Measurements from ENCODE around the gene CLINT1.

The CLINT1 gene

GRCh38 chr5:157820593-157821252 is 38.2 kb downstream of the CLINT1 start:
- Histone ChIP-seq H3K36me3 (ENCODE audit: control insufficient read depth in 2 of 2, insufficient read depth in 2 of 2, low read length in 2 of 2) (no peaks in the 10 kb centered on the region), H3K9me3 (ENCODE audit: control insufficient read depth in 2 of 2, low read length in 2 of 2) (no peaks in the 10 kb centered on the region), H3K9ac (ENCODE audit: low read length in 2 of 2) (no peak overlapping the region), H3K27me3 (ENCODE audit: control insufficient read depth in 1 of 2, insufficient read depth in 2 of 2, low read length in 2 of 2) (no peaks in the 10 kb centered on the region), H3K4me1 (ENCODE audit: control insufficient read depth, insufficient read depth, low read length) (peaks cover 14% of the 10 kb centered on the region), H3K27ac (ENCODE audit: low read length) (no peak overlapping the region), H3K4me3 (ENCODE audit: low read length in 2 of 2) (no peak overlapping the region)

- Histone ChIP-seq H3K9me3 (ENCODE audit: control insufficient read depth in 2 of 2, low read length in 2 of 2) (no peaks in the 10 kb centered on the region), H3K27me3 (ENCODE audit: control insufficient read depth in 1 of 2, insufficient read depth in 2 of 2, low read length in 2 of 2) (no peaks in the 10 kb centered on the region), H3K27ac (ENCODE audit: low read length) (peak overlapping the region; percentile 50), H3K36me3 (ENCODE audit: control insufficient read depth in 2 of 2, insufficient read depth in 2 of 2, low read length in 2 of 2) (no peaks in the 10 kb centered on the region), H3K4me1 (ENCODE audit: control insufficient read depth, insufficient read depth, low read length) (peaks cover 14% of the 10 kb centered on the region), H3K9ac (ENCODE audit: low read length in 2 of 2) (no peak overlapping the region), H3K4me3 (ENCODE audit: low read length in 2 of 2) (no peak overlapping the region)
These were observed 39.3 kb downstream of the CLINT1 start for GRCh38 chr5:157819502-157820115.

GRCh38 chr5:157818368-157818767 is 40.6 kb downstream of the CLINT1 start:
- no peaks in the 10 kb centered on the region for H3K27me3 ChIP-seq (ENCODE audit: control insufficient read depth in 1 of 2, insufficient read depth in 2 of 2, low read length in 2 of 2)
- no peak overlapping the region for H3K4me3 ChIP-seq (ENCODE audit: low read length in 2 of 2)
- no peaks in the 10 kb centered on the region for H3K36me3 ChIP-seq (ENCODE audit: control insufficient read depth in 2 of 2, insufficient read depth in 2 of 2, low read length in 2 of 2)
- peaks cover 14% of the 10 kb centered on the region for H3K4me1 ChIP-seq (ENCODE audit: control insufficient read depth, insufficient read depth, low read length)
- H3K27ac ChIP-seq (ENCODE audit: low read length): no peak overlapping the region
- no peak overlapping the region for H3K9ac ChIP-seq (ENCODE audit: low read length in 2 of 2)
- no peaks in the 10 kb centered on the region for H3K9me3 ChIP-seq (ENCODE audit: control insufficient read depth in 2 of 2, low read length in 2 of 2)

- Histone ChIP-seq H3K27ac (ENCODE audit: low read length) (no peak overlapping the region), H3K4me1 (ENCODE audit: control insufficient read depth, insufficient read depth, low read length) (peaks cover 14% of the 10 kb centered on the region), H3K36me3 (ENCODE audit: control insufficient read depth in 2 of 2, insufficient read depth in 2 of 2, low read length in 2 of 2) (no peaks in the 10 kb centered on the region), H3K4me3 (ENCODE audit: low read length in 2 of 2) (no peak overlapping the region), H3K27me3 (ENCODE audit: control insufficient read depth in 1 of 2, insufficient read depth in 2 of 2, low read length in 2 of 2) (no peaks in the 10 kb centered on the region), H3K9me3 (ENCODE audit: control insufficient read depth in 2 of 2, low read length in 2 of 2) (no peaks in the 10 kb centered on the region), H3K9ac (ENCODE audit: low read length in 2 of 2) (no peak overlapping the region)
These were observed 41.0 kb downstream of the CLINT1 start for GRCh38 chr5:157817928-157818327.

GRCh38 chr5:157817387-157817702 is 41.6 kb downstream of the CLINT1 start:
- no peak overlapping the region for H3K4me3 ChIP-seq (ENCODE audit: low read length in 2 of 2)
- H3K9ac ChIP-seq (ENCODE audit: low read length in 2 of 2): no peak overlapping the region
- H3K36me3 ChIP-seq (ENCODE audit: control insufficient read depth in 2 of 2, insufficient read depth in 2 of 2, low read length in 2 of 2): no peaks in the 10 kb centered on the region
- no peak overlapping the region for H3K27ac ChIP-seq (ENCODE audit: low read length)
- H3K9me3 ChIP-seq (ENCODE audit: control insufficient read depth in 2 of 2, low read length in 2 of 2): no peaks in the 10 kb centered on the region
- H3K4me1 ChIP-seq (ENCODE audit: control insufficient read depth, insufficient read depth, low read length): peaks cover 14% of the 10 kb centered on the region
- H3K27me3 ChIP-seq (ENCODE audit: control insufficient read depth in 1 of 2, insufficient read depth in 2 of 2, low read length in 2 of 2): no peaks in the 10 kb centered on the region

- no peaks in the 10 kb centered on the region for H3K36me3 ChIP-seq (ENCODE audit: control insufficient read depth in 2 of 2, insufficient read depth in 2 of 2, low read length in 2 of 2)
- no peak overlapping the region for H3K9ac ChIP-seq (ENCODE audit: low read length in 2 of 2)
- no peaks in the 10 kb centered on the region for H3K27me3 ChIP-seq (ENCODE audit: control insufficient read depth in 1 of 2, insufficient read depth in 2 of 2, low read length in 2 of 2)
- no peaks in the 10 kb centered on the region for H3K9me3 ChIP-seq (ENCODE audit: control insufficient read depth in 2 of 2, low read length in 2 of 2)
- peaks cover 10% of the 10 kb centered on the region for H3K4me1 ChIP-seq (ENCODE audit: control insufficient read depth, insufficient read depth, low read length)
- no peak overlapping the region for H3K27ac ChIP-seq (ENCODE audit: low read length)
- H3K4me3 ChIP-seq (ENCODE audit: low read length in 2 of 2): no peak overlapping the region
These were observed 42.1 kb downstream of the CLINT1 start for GRCh38 chr5:157816682-157817386.

GRCh38 chr5:157812086-157812485 is 46.9 kb downstream of the CLINT1 start:
- H3K4me1 ChIP-seq (ENCODE audit: control insufficient read depth, insufficient read depth, low read length): no peaks in the 10 kb centered on the region
- H3K9ac ChIP-seq (ENCODE audit: low read length in 2 of 2): no peak overlapping the region
- no peaks in the 10 kb centered on the region for H3K9me3 ChIP-seq (ENCODE audit: control insufficient read depth in 2 of 2, low read length in 2 of 2)
- H3K36me3 ChIP-seq (ENCODE audit: control insufficient read depth in 2 of 2, insufficient read depth in 2 of 2, low read length in 2 of 2): peaks cover 0 to 8% of the 10 kb centered on the region in 2 donors
- H3K4me3 ChIP-seq (ENCODE audit: low read length in 2 of 2): no peak overlapping the region
- H3K27me3 ChIP-seq (ENCODE audit: control insufficient read depth in 1 of 2, insufficient read depth in 2 of 2, low read length in 2 of 2): no peaks in the 10 kb centered on the region
- H3K27ac ChIP-seq (ENCODE audit: low read length): no peak overlapping the region

GRCh38 chr5:157808043-157808442 is 50.9 kb downstream of the CLINT1 start:
- no peak overlapping the region for H3K4me3 ChIP-seq (ENCODE audit: low read length in 2 of 2)
- peaks cover 4 to 22% of the 10 kb centered on the region in 2 donors for H3K36me3 ChIP-seq (ENCODE audit: control insufficient read depth in 2 of 2, insufficient read depth in 2 of 2, low read length in 2 of 2)
- H3K27me3 ChIP-seq (ENCODE audit: control insufficient read depth in 1 of 2, insufficient read depth in 2 of 2, low read length in 2 of 2): no peaks in the 10 kb centered on the region
- H3K27ac ChIP-seq (ENCODE audit: low read length): no peak overlapping the region
- no peaks in the 10 kb centered on the region for H3K4me1 ChIP-seq (ENCODE audit: control insufficient read depth, insufficient read depth, low read length)
- no peak overlapping the region for H3K9ac ChIP-seq (ENCODE audit: low read length in 2 of 2)
- no peaks in the 10 kb centered on the region for H3K9me3 ChIP-seq (ENCODE audit: control insufficient read depth in 2 of 2, low read length in 2 of 2)

GRCh38 chr5:157802736-157803135 is 56.2 kb downstream of the CLINT1 start:
- Histone ChIP-seq H3K4me3 (ENCODE audit: low read length in 2 of 2) (no peak overlapping the region), H3K9me3 (ENCODE audit: control insufficient read depth in 2 of 2, low read length in 2 of 2) (no peaks in the 10 kb centered on the region), H3K27ac (ENCODE audit: low read length) (no peak overlapping the region), H3K36me3 (ENCODE audit: control insufficient read depth in 2 of 2, insufficient read depth in 2 of 2, low read length in 2 of 2) (peaks cover 4 to 18% of the 10 kb centered on the region in 2 donors), H3K27me3 (ENCODE audit: control insufficient read depth in 1 of 2, insufficient read depth in 2 of 2, low read length in 2 of 2) (no peaks in the 10 kb centered on the region), H3K4me1 (ENCODE audit: control insufficient read depth, insufficient read depth, low read length) (no peaks in the 10 kb centered on the region), H3K9ac (ENCODE audit: low read length in 2 of 2) (no peak overlapping the region)

GRCh38 chr5:157800137-157800536 is 58.8 kb downstream of the CLINT1 start:
- H3K4me1 ChIP-seq (ENCODE audit: control insufficient read depth, insufficient read depth, low read length): no peaks in the 10 kb centered on the region
- peaks cover 0 to 13% of the 10 kb centered on the region in 2 donors for H3K36me3 ChIP-seq (ENCODE audit: control insufficient read depth in 2 of 2, insufficient read depth in 2 of 2, low read length in 2 of 2)
- no peak overlapping the region for H3K4me3 ChIP-seq (ENCODE audit: low read length in 2 of 2)
- H3K27ac ChIP-seq (ENCODE audit: low read length): no peak overlapping the region
- no peaks in the 10 kb centered on the region for H3K9me3 ChIP-seq (ENCODE audit: control insufficient read depth in 2 of 2, low read length in 2 of 2)
- no peak overlapping the region for H3K9ac ChIP-seq (ENCODE audit: low read length in 2 of 2)
- H3K27me3 ChIP-seq (ENCODE audit: control insufficient read depth in 1 of 2, insufficient read depth in 2 of 2, low read length in 2 of 2): no peaks in the 10 kb centered on the region

- Histone ChIP-seq H3K9me3 (ENCODE audit: control insufficient read depth in 2 of 2, low read length in 2 of 2) (no peaks in the 10 kb centered on the region), H3K4me1 (ENCODE audit: control insufficient read depth, insufficient read depth, low read length) (no peaks in the 10 kb centered on the region), H3K36me3 (ENCODE audit: control insufficient read depth in 2 of 2, insufficient read depth in 2 of 2, low read length in 2 of 2) (peaks cover 0 to 12% of the 10 kb centered on the region in 2 donors), H3K27me3 (ENCODE audit: control insufficient read depth in 1 of 2, insufficient read depth in 2 of 2, low read length in 2 of 2) (no peaks in the 10 kb centered on the region), H3K4me3 (ENCODE audit: low read length in 2 of 2) (no peak overlapping the region), H3K9ac (ENCODE audit: low read length in 2 of 2) (no peak overlapping the region), H3K27ac (ENCODE audit: low read length) (no peak overlapping the region)
These were observed 59.4 kb downstream of the CLINT1 start for GRCh38 chr5:157799578-157799977.

All from stomach smooth muscle (tissue), 2 donors.